H1 (cell line): ENCODE measurements around the gene OR4D6.

Experiments used
- ATF3 ChIP-seq: IDR thresholded peaks from 2 replicates; pipeline ENCODE4 v1.6.1; 2011; ENCODE audit warnings: low read depth, mild to moderate bottlenecking, low read length; ENCODE audit not compliant: insufficient read depth
- BACH1 ChIP-seq: IDR thresholded peaks from 2 replicates; pipeline ENCODE4 v1.6.1; 2012; ENCODE audit warnings: low read length, improper control_type of control experiment
- CHD1 ChIP-seq: IDR thresholded peaks from 2 replicates; pipeline ENCODE4 v1.6.1; 2012; ENCODE audit warnings: low read depth, low read length, improper control_type of control experiment
- CREB1 ChIP-seq: IDR thresholded peaks from 2 replicates; pipeline ENCODE4 v1.6.1; 2012; ENCODE audit warnings: inconsistent platforms
- CTCF ChIP-seq, 3 experiments: IDR thresholded peaks; 1 replicate in 2 of 3; 2 replicates in 1 of 3; pipeline versions ENCODE4 v1.5.1 to v1.6.1; 2011; ENCODE audit warnings: low read length in 3 of 3, mild to moderate bottlenecking in 3 of 3, inconsistent platforms in 2 of 3, low read depth in 1 of 3, moderate library complexity in 1 of 3; ENCODE audit not compliant: insufficient read depth in 1 of 3; ENCODE audit errors: control extremely low read depth in 1 of 3
- EP300 ChIP-seq, 2 experiments: IDR thresholded peaks; 1 replicate in 1 of 2; 2 replicates in 1 of 2; pipeline ENCODE4 v1.6.1; 2011 to 2012; ENCODE audit warnings: low read depth in 2 of 2, low read length in 2 of 2, mild to moderate bottlenecking in 2 of 2, borderline replicate concordance in 1 of 2, inconsistent platforms in 1 of 2, moderate library complexity in 1 of 2
- GABPA ChIP-seq: IDR thresholded peaks from 2 replicates; pipeline ENCODE4 v1.6.1; 2011; ENCODE audit warnings: mild to moderate bottlenecking, low read length, moderate library complexity, borderline replicate concordance; ENCODE audit not compliant: insufficient read depth
- JUND ChIP-seq: IDR thresholded peaks from 2 replicates; pipeline ENCODE4 v1.6.1; 2011; ENCODE audit warnings: mild to moderate bottlenecking, improper control_type of control experiment, low read length
- PHF8 ChIP-seq: fragments of 200-600 bp; sonication (generic); conservative IDR thresholded peaks from 2 replicates; pipeline ENCODE4 v1.7.1; 2012; ENCODE audit warnings: low read depth, mild to moderate bottlenecking, inconsistent platforms, low read length, moderate library complexity
- POLR2A ChIP-seq, 2 experiments: IDR thresholded peaks; 1 replicate in 1 of 2; 2 replicates in 1 of 2; pipeline ENCODE4 v1.6.1; 2011; ENCODE audit warnings: low read depth in 2 of 2, low read length in 2 of 2, mild to moderate bottlenecking in 2 of 2; ENCODE audit errors: control extremely low read depth in 1 of 2
- POLR2AphosphoS5 ChIP-seq: IDR thresholded peaks from 2 replicates; pipeline ENCODE4 v1.6.1; 2011; ENCODE audit warnings: low read depth, low read length
- RFX5 ChIP-seq: IDR thresholded peaks from 2 replicates; pipeline ENCODE4 v1.6.1; 2011; ENCODE audit warnings: low read depth, low read length, improper control_type of control experiment, borderline replicate concordance
- TAF1 ChIP-seq: IDR thresholded peaks from 2 replicates; pipeline ENCODE4 v1.6.1; 2011; ENCODE audit warnings: mild to moderate bottlenecking, low read depth, low read length

DNA sequence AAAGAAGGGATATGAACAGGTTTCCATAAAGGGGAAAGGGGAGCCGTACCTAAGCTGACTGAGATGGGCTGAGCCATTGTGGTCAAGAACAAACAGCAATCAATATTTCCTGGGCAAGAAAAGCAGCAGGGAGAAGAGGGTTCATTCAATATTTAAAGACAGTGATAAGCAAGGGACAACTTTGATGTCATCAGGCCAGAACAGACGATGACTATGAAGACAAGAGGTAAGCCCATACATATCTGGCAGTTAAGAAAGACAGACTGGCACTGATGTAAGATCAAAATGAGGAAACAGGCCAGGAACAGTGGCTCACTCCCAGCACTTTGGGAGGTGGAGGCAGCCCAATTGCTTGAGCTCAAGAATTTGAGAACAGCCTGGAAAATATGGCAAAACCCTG, 32.9 kb upstream of the OR4D6 start:
- TF ChIP-seq BACH1 (no peak), TAF1 (no peak), GABPA (no peak), ATF3 (no peak), CTCF (IDR thresholded peaks at IDR 0.05; ENCODE audit: control extremely low read depth in 1 of 3, insufficient read depth in 1 of 3, low read depth in 1 of 3, low read length in 3 of 3) (no peak), POLR2AphosphoS5 (no peak), EP300 (IDR thresholded peaks at IDR 0.05; ENCODE audit: borderline replicate concordance in 1 of 2, low read depth in 2 of 2, low read length in 2 of 2) (no peak), RFX5 (no peak), CREB1 (no peak), POLR2A (IDR thresholded peaks at IDR 0.05; ENCODE audit: control extremely low read depth in 1 of 2, low read depth in 2 of 2, low read length in 2 of 2) (no peak), PHF8 (no peak), JUND (no peak), CHD1 (no peak)
